CD4-positive, CD25-positive, alpha-beta regulatory T cell (primary cell): Measurements from ENCODE around the gene RASAL2. TPM values are rescaled to one million over a fixed set of nuclear protein-coding genes. Genes with fewer than 3 reads are reported as not detected.

ENCODE experiments used
- ATAC-seq, 2 donors: fragments of 150-1000 bp; cut with Tn5 transposase; one replicate each; pipeline ENCODE4 v1.10.0; 2021; ENCODE audit warnings: low read depth in 2 of 2, moderate number of reproducible peaks in 2 of 2, moderate library complexity in 1 of 2
- DNase-seq, 3 donors: peaks; one replicate each; pipeline versions ENCODE4 v3.0.0 to v3.0.0-alpha.2; 2012 to 2022; ENCODE audit warnings: mixed read lengths in 1 of 3
- H3K27ac ChIP-seq: one replicate; pipeline ENCODE4 v1.7.0; 2013; ENCODE audit warnings: mild to moderate bottlenecking, low read length; ENCODE audit not compliant: insufficient read depth, poor library complexity, severe bottlenecking
- H3K27me3 ChIP-seq: one replicate; pipeline ENCODE4 v1.7.0; 2013; ENCODE audit warnings: low read length; ENCODE audit not compliant: control insufficient read depth, insufficient read depth
- H3K36me3 ChIP-seq: one replicate; pipeline ENCODE4 v1.7.0; 2013; ENCODE audit warnings: mild to moderate bottlenecking, low read length, moderate library complexity; ENCODE audit not compliant: control insufficient read depth, insufficient read depth
- H3K4me1 ChIP-seq: 2 replicates; pipeline ENCODE4 v1.7.0; 2013; ENCODE audit warnings: mild to moderate bottlenecking, low read length; ENCODE audit not compliant: insufficient read depth, control insufficient read depth, poor library complexity, severe bottlenecking
- H3K4me3 ChIP-seq: one replicate; pipeline ENCODE4 v1.7.0; 2013; ENCODE audit warnings: low read depth, mild to moderate bottlenecking, low read length, moderate library complexity
- H3K9me3 ChIP-seq, 2 experiments: 1 replicate in 1 of 2; 2 replicates in 1 of 2; pipeline ENCODE4 v1.7.0; 2013; ENCODE audit warnings: low read length in 2 of 2, mild to moderate bottlenecking in 1 of 2, moderate library complexity in 1 of 2; ENCODE audit not compliant: control insufficient read depth in 2 of 2
- H3K27ac Mint-ChIP-seq, 3 donors: one replicate each; pipeline ENCODE4 v1.8.0; 2020 to 2022; ENCODE audit warnings: mild to moderate bottlenecking in 3 of 3, mixed read lengths in 3 of 3, moderate library complexity in 2 of 3
- H3K27me3 Mint-ChIP-seq: one replicate; pipeline ENCODE4 v1.8.0; 2022; ENCODE audit warnings: mild to moderate bottlenecking, mixed read lengths
- H3K36me3 Mint-ChIP-seq: one replicate; pipeline ENCODE4 v1.8.0; 2020; ENCODE audit warnings: mixed read lengths
- H3K4me1 Mint-ChIP-seq, 4 donors: one replicate each; pipeline ENCODE4 v1.8.0; 2020 to 2022; ENCODE audit warnings: mixed read lengths in 4 of 4, mild to moderate bottlenecking in 1 of 4
- H3K4me3 Mint-ChIP-seq, 4 donors: one replicate each; pipeline ENCODE4 v1.8.0; 2020 to 2022; ENCODE audit warnings: mild to moderate bottlenecking in 4 of 4, mixed read lengths in 4 of 4, moderate library complexity in 3 of 4
- H3K9me3 Mint-ChIP-seq, 7 donors: one replicate each; pipeline ENCODE4 v1.8.0; 2020 to 2022; ENCODE audit warnings: mixed read lengths in 7 of 7, mild to moderate bottlenecking in 3 of 7, moderate library complexity in 2 of 7
- polyA plus RNA-seq, 4 donors: library from polyadenylated mRNA; unstranded; fragments of 300-500 nt; fragmentation: Illumina TruSeq; gene quantifications; one replicate each; pipeline ENCODE4 v1.2.3, GENCODE V29; 2021
- total RNA-seq: library from RNA; stranded (reverse); gene quantifications from one replicate; pipeline ENCODE4 v1.2.3, GENCODE V29; 2022

The RASAL2 gene
- total and polyA plus RNA-seq, 5 donors from 2014 or later = not detected

DNA sequence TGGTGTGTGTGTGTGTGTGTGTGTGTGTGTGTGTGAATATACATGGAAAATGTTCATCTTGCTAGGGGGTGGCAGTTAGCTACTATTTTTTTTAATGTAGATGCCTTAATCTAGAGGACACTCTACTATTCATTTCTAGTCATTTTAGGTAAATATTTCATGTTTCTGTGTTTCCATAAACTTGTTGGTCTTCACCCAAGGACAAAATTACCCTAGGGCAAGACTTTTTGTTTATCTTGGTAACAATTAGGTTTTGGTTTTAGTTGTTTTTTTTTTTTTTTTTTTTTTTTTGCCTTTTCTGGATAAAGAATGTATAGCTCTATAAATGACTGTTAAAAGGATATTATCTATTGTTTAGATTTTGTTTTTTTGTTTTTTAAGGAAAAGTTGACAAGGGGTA, 370.7 kb downstream of the RASAL2 start:
- no peaks in the 10 kb centered on the region for H3K4me1 ChIP-seq
- no peaks in the 10 kb centered on the region for H3K27me3 ChIP-seq
- Mint-ChIP-seq H3K9me3 (no peaks in the 10 kb centered on the region), H3K27ac (no peak overlapping the region), H3K27me3 (peaks cover 10% of the 10 kb centered on the region), H3K36me3 (no peaks in the 10 kb centered on the region), H3K4me1 (no peaks in the 10 kb centered on the region), H3K4me3 (no peak overlapping the region)
- H3K4me3 ChIP-seq = no peak overlapping the region
- no peaks in the 10 kb centered on the region for H3K36me3 ChIP-seq
- DNase-seq (no peak), ATAC-seq (no peak)
- H3K27ac ChIP-seq = no peak overlapping the region
- H3K9me3 ChIP-seq = no peaks in the 10 kb centered on the region

DNA sequence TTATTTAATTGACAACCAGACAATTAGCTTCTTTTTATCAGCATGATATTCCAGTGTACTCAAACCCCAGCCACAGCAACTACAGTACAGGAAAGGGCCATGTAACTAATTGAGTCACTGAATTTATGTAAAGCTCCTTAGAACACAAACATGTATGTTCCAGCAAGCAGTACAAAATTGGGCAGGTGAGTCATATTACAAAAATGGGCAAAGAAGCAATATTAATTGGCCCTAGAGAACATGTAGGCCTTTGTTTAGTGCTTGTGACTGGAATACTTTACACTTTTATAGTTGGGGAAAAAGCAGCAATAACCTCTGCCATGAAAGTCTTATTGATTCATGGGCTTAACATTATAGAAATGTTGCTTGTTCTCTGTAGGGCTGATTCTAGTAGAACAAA, 371.1 kb downstream of the RASAL2 start:
- Mint-ChIP-seq H3K4me3 (no peak overlapping the region), H3K27ac (no peak overlapping the region), H3K27me3 (peaks cover 10% of the 10 kb centered on the region), H3K9me3 (no peaks in the 10 kb centered on the region), H3K4me1 (no peaks in the 10 kb centered on the region), H3K36me3 (no peaks in the 10 kb centered on the region)
- Histone ChIP-seq H3K27me3 (no peaks in the 10 kb centered on the region), H3K36me3 (no peaks in the 10 kb centered on the region), H3K4me1 (no peaks in the 10 kb centered on the region), H3K27ac (no peak overlapping the region), H3K4me3 (no peak overlapping the region), H3K9me3 (no peaks in the 10 kb centered on the region)
- DNase-seq (no peak), ATAC-seq (no peak)

DNA sequence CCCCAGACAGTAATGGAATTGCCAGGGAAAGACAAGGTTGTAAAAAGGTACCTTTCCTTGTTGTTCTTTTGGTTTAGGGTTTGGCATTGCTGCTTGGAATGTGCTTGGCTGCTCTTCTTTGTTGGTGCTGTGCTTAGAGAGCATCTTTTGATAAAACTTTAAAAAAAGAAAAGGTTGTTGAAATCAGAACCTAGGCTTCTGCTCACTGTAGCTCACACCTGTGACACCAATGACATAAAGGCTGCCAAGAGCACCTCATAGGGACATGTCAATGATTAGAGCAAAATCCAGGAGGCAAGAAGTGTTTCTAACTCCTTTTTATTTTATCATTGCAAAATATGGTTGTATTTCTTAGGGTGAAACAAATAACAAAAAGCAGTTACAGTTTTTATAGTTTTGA, 373.9 kb downstream of the RASAL2 start:
- no peaks in the 10 kb centered on the region for H3K9me3 ChIP-seq
- ATAC-seq = no peak
- no peak overlapping the region for H3K27ac ChIP-seq
- H3K4me1 ChIP-seq = no peaks in the 10 kb centered on the region
- no peak overlapping the region for H3K27ac Mint-ChIP-seq
- no peaks in the 10 kb centered on the region for H3K9me3 Mint-ChIP-seq
- no peak for DNase-seq
- no peak overlapping the region for H3K4me3 Mint-ChIP-seq
- H3K27me3 Mint-ChIP-seq = peaks cover 10% of the 10 kb centered on the region
- no peaks in the 10 kb centered on the region for H3K36me3 Mint-ChIP-seq
- no peaks in the 10 kb centered on the region for H3K36me3 ChIP-seq
- H3K27me3 ChIP-seq = no peaks in the 10 kb centered on the region
- H3K4me1 Mint-ChIP-seq = no peaks in the 10 kb centered on the region
- no peak overlapping the region for H3K4me3 ChIP-seq

DNA sequence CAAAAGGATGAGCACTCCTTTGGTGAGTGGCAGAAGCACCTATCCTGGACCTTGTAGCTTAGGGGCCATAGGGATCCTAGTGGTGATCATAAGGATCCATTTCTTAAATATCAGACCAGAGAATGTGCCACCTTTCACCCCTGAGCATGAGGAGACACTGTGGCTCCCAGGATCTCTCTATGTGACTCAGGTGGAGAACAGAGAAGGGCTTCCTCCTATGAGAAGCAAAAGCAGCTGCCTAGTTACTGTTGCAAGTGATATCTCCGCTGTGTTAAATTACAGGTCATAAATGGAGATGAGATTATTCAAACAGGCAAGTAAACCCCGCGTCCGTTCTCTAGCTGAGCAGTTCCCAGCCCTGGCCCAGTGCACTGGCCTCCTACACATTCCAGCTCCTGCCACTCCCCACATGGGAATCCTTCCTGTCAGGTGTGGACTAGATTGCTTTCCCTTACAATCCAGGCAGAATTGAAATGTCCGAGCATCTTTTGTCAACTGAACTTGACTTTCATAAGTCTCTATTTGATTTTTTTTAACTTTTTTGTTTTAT, 376.6 kb downstream of the RASAL2 start:
- peaks cover 5% of the 10 kb centered on the region for H3K27me3 Mint-ChIP-seq
- no peak for ATAC-seq
- H3K27me3 ChIP-seq = no peaks in the 10 kb centered on the region
- no peaks in the 10 kb centered on the region for H3K36me3 Mint-ChIP-seq
- DNase-seq = no peak
- H3K27ac Mint-ChIP-seq = no peak overlapping the region
- no peak overlapping the region for H3K4me3 Mint-ChIP-seq
- H3K4me1 ChIP-seq = no peaks in the 10 kb centered on the region
- H3K4me3 ChIP-seq = no peak overlapping the region
- H3K4me1 Mint-ChIP-seq = no peaks in the 10 kb centered on the region
- no peaks in the 10 kb centered on the region for H3K9me3 ChIP-seq
- no peaks in the 10 kb centered on the region for H3K36me3 ChIP-seq
- H3K27ac ChIP-seq = no peak overlapping the region
- H3K9me3 Mint-ChIP-seq = no peaks in the 10 kb centered on the region

GRCh38 chr1:178472531-178472930, 378.6 kb downstream of the RASAL2 start:
- H3K36me3 Mint-ChIP-seq = no peaks in the 10 kb centered on the region
- no peaks in the 10 kb centered on the region for H3K27me3 Mint-ChIP-seq
- H3K4me1 Mint-ChIP-seq = no peaks in the 10 kb centered on the region
- no peaks in the 10 kb centered on the region for H3K27me3 ChIP-seq
- no peak for DNase-seq
- no peaks in the 10 kb centered on the region for H3K9me3 Mint-ChIP-seq
- ATAC-seq = no peak
- H3K4me3 Mint-ChIP-seq = no peak overlapping the region
- H3K36me3 ChIP-seq = no peaks in the 10 kb centered on the region
- H3K27ac ChIP-seq = no peak overlapping the region
- no peaks in the 10 kb centered on the region for H3K9me3 ChIP-seq
- H3K4me1 ChIP-seq = no peaks in the 10 kb centered on the region
- H3K4me3 ChIP-seq = no peak overlapping the region
- H3K27ac Mint-ChIP-seq = no peak overlapping the region

GRCh38 chr1:178477373-178477772, 383.5 kb downstream of the RASAL2 start:
- H3K4me3 Mint-ChIP-seq = no peak overlapping the region
- Histone ChIP-seq H3K27ac (no peak overlapping the region), H3K4me3 (no peak overlapping the region), H3K9me3 (no peaks in the 10 kb centered on the region), H3K27me3 (no peaks in the 10 kb centered on the region), H3K4me1 (no peaks in the 10 kb centered on the region), H3K36me3 (no peaks in the 10 kb centered on the region)
- ATAC-seq (no peak), DNase-seq (no peak)
- H3K27me3 Mint-ChIP-seq = no peaks in the 10 kb centered on the region
- no peaks in the 10 kb centered on the region for H3K36me3 Mint-ChIP-seq
- H3K27ac Mint-ChIP-seq = no peak overlapping the region
- H3K9me3 Mint-ChIP-seq = no peaks in the 10 kb centered on the region
- H3K4me1 Mint-ChIP-seq = no peaks in the 10 kb centered on the region

- Mint-ChIP-seq H3K9me3 (no peaks in the 10 kb centered on the region), H3K27ac (no peak overlapping the region), H3K36me3 (no peaks in the 10 kb centered on the region), H3K4me3 (no peak overlapping the region), H3K27me3 (no peaks in the 10 kb centered on the region), H3K4me1 (no peaks in the 10 kb centered on the region)
- H3K36me3 ChIP-seq = no peaks in the 10 kb centered on the region
- no peaks in the 10 kb centered on the region for H3K9me3 ChIP-seq
- ATAC-seq = no peak
- H3K27ac ChIP-seq = no peak overlapping the region
- no peaks in the 10 kb centered on the region for H3K27me3 ChIP-seq
- no peak for DNase-seq
- no peaks in the 10 kb centered on the region for H3K4me1 ChIP-seq
- H3K4me3 ChIP-seq = no peak overlapping the region
Observed at GRCh38 chr1:178477841-178478240, 383.9 kb downstream of the RASAL2 start.

DNA sequence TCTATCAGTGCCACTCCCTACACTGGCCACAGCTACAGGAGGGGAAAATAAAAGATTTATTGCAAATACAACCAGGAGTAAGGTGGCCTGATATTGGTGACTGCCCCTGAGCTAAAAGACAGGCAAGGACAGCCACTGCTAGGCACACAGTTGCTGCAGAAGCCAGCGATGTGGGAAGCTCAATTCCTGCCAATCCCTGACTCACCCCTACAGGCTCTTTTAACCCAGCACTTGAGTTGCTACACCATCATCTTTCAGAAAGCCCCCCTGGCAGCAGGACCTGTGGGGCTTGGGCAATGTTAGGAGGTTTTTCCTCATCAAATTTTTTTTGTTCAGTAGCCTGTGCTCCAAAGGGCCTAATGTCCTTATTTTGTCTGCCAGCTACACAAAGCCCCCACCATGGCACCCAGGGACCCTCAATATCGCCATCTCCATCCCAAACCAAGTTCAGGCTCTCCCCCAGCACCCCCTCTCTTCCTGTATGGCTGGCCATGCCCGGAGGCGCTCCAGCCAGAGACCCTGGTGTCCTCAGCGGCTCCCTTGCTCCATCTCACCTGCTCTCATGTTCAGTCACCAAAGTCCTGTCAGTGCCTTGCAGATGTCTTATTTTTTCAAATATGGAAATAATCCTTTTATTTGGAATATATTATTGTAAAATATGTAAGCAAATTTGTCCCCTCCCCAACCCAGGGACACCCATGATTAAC, 389.5 kb downstream of the RASAL2 start:
- peaks cover 20% of the 10 kb centered on the region for H3K27me3 Mint-ChIP-seq
- peaks cover 0 to 1% (median 0%) of the 10 kb centered on the region in 7 donors for H3K9me3 Mint-ChIP-seq

More for the DNA sequence above, 389.5 kb downstream of the RASAL2 start:
- no peak for ATAC-seq
- Mint-ChIP-seq H3K27ac (no peak overlapping the region), H3K4me3 (no peak overlapping the region), H3K36me3 (no peaks in the 10 kb centered on the region), H3K4me1 (no peaks in the 10 kb centered on the region)
- no peak for DNase-seq
- no peaks in the 10 kb centered on the region for H3K4me1 ChIP-seq
- H3K9me3 ChIP-seq = no peaks in the 10 kb centered on the region
- H3K27ac ChIP-seq = no peak overlapping the region
- H3K27me3 ChIP-seq = no peaks in the 10 kb centered on the region
- no peak overlapping the region for H3K4me3 ChIP-seq
- H3K36me3 ChIP-seq = no peaks in the 10 kb centered on the region
